ENCODE results near the gene PPP2CA. TPM values are rescaled to one million over a fixed set of nuclear protein-coding genes. Genes with fewer than 3 reads are reported as not detected.

The PPP2CA gene
- total and polyA plus RNA-seq, 2 of the 13 experiments (the other 11 are each of a cell fraction or from before 2014, with no cell fraction given) = 82.4 to 171 TPM

DNA sequence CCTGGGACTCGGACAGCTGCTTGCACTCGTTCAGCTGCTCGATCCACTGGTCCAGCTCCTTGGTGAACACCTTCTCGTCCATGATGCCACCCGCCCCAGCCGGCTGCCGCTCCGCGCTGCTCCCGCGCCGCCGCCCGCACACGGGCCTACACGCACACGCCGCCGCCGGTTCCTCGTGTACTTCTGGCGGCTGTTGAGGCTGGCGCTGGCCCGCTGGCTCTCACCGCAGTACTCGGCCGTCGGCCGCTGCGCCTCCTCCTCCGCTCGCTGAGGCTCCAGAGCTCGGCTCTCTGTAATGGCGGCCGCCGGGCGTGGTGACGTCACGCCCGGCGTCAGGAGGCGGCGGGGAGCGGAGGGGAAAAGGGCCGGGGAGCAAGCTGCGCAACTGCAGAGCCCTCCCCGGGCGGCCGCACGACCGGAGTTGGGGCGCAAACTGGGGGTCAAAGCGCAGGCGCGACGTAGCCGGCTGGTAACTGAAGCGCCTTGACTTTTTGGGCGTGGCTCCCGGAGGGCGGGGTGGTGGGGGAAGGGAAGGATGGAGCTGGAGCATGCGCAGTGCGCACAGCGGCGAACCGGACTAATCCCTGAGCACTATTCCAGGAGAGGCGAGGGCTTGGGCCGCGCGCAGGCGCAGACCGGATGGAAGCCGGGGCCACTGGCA, at the start of gene PPP2CA (continued):
- no peak for TF ChIP-seq SP140L (CRISPR knock-in tag; IDR thresholded peaks at IDR 0.05; ENCODE audit: borderline replicate concordance)
- 0 out of 2 replicates have a peak, but pooled peaks have one; percentile 17 for TF ChIP-seq TOE1 (CRISPR knock-in tag; IDR thresholded peaks at IDR 0.05)
- TF ChIP-seq ZFP62 (CRISPR knock-in tag; IDR thresholded peaks at IDR 0.05) = no peak
- TF ChIP-seq RXRB (CRISPR knock-in tag; IDR thresholded peaks at IDR 0.05; ENCODE audit: borderline replicate concordance) = no peak
- TF ChIP-seq BRCA1 (CRISPR knock-in tag; IDR thresholded peaks at IDR 0.05) = peak; percentile 68; the same call in 1 of the 2 replicates
- TF ChIP-seq ZNF674 (CRISPR knock-in tag; IDR thresholded peaks at IDR 0.05; ENCODE audit: low read depth) = peak; percentile 67; the same call in 1 of the 2 replicates
- TF ChIP-seq, protein P1, sequence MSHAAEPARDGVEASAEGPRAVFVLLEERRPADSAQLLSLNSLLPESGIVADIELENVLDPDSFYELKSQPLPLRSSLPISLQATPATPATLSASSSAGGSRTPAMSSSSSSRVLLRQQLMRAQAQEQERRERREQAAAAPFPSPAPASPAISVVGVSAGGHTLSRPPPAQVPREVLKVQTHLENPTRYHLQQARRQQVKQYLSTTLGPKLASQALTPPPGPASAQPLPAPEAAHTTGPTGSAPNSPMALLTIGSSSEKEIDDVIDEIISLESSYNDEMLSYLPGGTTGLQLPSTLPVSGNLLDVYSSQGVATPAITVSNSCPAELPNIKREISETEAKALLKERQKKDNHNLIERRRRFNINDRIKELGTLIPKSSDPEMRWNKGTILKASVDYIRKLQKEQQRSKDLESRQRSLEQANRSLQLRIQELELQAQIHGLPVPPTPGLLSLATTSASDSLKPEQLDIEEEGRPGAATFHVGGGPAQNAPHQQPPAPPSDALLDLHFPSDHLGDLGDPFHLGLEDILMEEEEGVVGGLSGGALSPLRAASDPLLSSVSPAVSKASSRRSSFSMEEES (CRISPR knock-in tag; IDR thresholded peaks at IDR 0.05) = no peak
- TF ChIP-seq, protein P2, sequence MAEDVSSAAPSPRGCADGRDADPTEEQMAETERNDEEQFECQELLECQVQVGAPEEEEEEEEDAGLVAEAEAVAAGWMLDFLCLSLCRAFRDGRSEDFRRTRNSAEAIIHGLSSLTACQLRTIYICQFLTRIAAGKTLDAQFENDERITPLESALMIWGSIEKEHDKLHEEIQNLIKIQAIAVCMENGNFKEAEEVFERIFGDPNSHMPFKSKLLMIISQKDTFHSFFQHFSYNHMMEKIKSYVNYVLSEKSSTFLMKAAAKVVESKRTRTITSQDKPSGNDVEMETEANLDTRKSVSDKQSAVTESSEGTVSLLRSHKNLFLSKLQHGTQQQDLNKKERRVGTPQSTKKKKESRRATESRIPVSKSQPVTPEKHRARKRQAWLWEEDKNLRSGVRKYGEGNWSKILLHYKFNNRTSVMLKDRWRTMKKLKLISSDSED (CRISPR knock-in tag; IDR thresholded peaks at IDR 0.05) = no peak
- no peak for TF ChIP-seq KLF15 (CRISPR knock-in tag; IDR thresholded peaks at IDR 0.05; ENCODE audit: borderline replicate concordance)
- TF ChIP-seq ZZZ3 (CRISPR knock-in tag; IDR thresholded peaks at IDR 0.05; ENCODE audit: borderline replicate concordance) = peak; percentile 59; the same call in 1 of the 2 replicates
- peak; percentile 80 for TF ChIP-seq GABPB1 (CRISPR knock-in tag; IDR thresholded peaks at IDR 0.05)
- TF ChIP-seq, protein P3, sequence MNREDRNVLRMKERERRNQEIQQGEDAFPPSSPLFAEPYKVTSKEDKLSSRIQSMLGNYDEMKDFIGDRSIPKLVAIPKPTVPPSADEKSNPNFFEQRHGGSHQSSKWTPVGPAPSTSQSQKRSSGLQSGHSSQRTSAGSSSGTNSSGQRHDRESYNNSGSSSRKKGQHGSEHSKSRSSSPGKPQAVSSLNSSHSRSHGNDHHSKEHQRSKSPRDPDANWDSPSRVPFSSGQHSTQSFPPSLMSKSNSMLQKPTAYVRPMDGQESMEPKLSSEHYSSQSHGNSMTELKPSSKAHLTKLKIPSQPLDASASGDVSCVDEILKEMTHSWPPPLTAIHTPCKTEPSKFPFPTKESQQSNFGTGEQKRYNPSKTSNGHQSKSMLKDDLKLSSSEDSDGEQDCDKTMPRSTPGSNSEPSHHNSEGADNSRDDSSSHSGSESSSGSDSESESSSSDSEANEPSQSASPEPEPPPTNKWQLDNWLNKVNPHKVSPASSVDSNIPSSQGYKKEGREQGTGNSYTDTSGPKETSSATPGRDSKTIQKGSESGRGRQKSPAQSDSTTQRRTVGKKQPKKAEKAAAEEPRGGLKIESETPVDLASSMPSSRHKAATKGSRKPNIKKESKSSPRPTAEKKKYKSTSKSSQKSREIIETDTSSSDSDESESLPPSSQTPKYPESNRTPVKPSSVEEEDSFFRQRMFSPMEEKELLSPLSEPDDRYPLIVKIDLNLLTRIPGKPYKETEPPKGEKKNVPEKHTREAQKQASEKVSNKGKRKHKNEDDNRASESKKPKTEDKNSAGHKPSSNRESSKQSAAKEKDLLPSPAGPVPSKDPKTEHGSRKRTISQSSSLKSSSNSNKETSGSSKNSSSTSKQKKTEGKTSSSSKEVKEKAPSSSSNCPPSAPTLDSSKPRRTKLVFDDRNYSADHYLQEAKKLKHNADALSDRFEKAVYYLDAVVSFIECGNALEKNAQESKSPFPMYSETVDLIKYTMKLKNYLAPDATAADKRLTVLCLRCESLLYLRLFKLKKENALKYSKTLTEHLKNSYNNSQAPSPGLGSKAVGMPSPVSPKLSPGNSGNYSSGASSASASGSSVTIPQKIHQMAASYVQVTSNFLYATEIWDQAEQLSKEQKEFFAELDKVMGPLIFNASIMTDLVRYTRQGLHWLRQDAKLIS (CRISPR knock-in tag; IDR thresholded peaks at IDR 0.05) = no peak
- TF ChIP-seq ZNF883 (CRISPR knock-in tag; IDR thresholded peaks at IDR 0.05; ENCODE audit: not compliant biosample characterization) = peak; percentile 34
- TF ChIP-seq, protein P4, sequence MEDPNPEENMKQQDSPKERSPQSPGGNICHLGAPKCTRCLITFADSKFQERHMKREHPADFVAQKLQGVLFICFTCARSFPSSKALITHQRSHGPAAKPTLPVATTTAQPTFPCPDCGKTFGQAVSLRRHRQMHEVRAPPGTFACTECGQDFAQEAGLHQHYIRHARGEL (CRISPR knock-in tag; IDR thresholded peaks at IDR 0.05) = no peak
- no peak for TF ChIP-seq MED1 (CRISPR knock-in tag; IDR thresholded peaks at IDR 0.05)
- TF ChIP-seq, protein P5, sequence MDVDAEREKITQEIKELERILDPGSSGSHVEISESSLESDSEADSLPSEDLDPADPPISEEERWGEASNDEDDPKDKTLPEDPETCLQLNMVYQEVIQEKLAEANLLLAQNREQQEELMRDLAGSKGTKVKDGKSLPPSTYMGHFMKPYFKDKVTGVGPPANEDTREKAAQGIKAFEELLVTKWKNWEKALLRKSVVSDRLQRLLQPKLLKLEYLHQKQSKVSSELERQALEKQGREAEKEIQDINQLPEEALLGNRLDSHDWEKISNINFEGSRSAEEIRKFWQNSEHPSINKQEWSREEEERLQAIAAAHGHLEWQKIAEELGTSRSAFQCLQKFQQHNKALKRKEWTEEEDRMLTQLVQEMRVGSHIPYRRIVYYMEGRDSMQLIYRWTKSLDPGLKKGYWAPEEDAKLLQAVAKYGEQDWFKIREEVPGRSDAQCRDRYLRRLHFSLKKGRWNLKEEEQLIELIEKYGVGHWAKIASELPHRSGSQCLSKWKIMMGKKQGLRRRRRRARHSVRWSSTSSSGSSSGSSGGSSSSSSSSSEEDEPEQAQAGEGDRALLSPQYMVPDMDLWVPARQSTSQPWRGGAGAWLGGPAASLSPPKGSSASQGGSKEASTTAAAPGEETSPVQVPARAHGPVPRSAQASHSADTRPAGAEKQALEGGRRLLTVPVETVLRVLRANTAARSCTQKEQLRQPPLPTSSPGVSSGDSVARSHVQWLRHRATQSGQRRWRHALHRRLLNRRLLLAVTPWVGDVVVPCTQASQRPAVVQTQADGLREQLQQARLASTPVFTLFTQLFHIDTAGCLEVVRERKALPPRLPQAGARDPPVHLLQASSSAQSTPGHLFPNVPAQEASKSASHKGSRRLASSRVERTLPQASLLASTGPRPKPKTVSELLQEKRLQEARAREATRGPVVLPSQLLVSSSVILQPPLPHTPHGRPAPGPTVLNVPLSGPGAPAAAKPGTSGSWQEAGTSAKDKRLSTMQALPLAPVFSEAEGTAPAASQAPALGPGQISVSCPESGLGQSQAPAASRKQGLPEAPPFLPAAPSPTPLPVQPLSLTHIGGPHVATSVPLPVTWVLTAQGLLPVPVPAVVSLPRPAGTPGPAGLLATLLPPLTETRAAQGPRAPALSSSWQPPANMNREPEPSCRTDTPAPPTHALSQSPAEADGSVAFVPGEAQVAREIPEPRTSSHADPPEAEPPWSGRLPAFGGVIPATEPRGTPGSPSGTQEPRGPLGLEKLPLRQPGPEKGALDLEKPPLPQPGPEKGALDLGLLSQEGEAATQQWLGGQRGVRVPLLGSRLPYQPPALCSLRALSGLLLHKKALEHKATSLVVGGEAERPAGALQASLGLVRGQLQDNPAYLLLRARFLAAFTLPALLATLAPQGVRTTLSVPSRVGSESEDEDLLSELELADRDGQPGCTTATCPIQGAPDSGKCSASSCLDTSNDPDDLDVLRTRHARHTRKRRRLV (CRISPR knock-in tag; IDR thresholded peaks at IDR 0.05) = no peak
- TF ChIP-seq ZNF563 (CRISPR knock-in tag; IDR thresholded peaks at IDR 0.05) = no peak

Data from HepG2 (cell line).